Measurements from ENCODE around the gene TFDP1.
"Not testable (repeated sequence)": the region's sequence is repeated elsewhere in the genome, so short reads cannot be mapped to it uniquely, and the experiment has no call there.

The TFDP1 gene

DNA sequence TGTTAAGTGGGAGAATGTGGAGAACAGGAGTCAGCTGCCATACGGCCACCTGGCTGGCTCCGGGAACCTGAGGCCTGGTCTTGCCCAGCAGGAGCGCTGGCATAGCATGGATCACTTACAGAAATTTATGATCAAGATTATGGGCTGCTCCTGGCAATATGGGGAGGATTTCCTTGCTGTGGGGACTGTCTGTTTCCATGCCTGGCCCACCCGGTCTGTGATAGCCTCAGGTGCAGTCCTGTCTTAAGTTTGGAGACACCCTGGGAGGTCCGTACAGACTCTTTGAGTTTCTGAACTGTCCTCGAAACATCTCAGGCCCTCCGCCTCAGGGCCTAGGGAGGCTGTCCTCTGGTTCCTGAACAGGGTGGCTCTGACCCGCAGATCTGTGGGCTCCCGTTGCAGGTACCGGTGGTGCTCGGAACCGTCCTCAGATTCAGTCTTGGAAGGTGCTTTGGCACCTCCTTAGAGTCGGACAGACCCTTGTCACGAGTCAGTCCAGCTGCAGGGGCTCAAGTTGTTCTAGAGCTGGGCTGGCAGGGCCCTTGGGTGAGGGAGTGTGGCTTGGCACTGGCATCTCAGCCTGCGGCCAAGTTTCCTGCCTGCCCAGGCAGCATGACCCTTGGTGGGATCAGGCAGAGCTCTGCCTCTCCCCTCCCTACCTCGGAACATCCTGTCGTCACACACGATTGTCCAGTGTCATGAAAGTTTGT, 4.9 kb downstream of the TFDP1 start:
- DNase-seq (ENCODE audit: low read depth in 2 of 2) = no peak
- TF ChIP-seq, protein P1, sequence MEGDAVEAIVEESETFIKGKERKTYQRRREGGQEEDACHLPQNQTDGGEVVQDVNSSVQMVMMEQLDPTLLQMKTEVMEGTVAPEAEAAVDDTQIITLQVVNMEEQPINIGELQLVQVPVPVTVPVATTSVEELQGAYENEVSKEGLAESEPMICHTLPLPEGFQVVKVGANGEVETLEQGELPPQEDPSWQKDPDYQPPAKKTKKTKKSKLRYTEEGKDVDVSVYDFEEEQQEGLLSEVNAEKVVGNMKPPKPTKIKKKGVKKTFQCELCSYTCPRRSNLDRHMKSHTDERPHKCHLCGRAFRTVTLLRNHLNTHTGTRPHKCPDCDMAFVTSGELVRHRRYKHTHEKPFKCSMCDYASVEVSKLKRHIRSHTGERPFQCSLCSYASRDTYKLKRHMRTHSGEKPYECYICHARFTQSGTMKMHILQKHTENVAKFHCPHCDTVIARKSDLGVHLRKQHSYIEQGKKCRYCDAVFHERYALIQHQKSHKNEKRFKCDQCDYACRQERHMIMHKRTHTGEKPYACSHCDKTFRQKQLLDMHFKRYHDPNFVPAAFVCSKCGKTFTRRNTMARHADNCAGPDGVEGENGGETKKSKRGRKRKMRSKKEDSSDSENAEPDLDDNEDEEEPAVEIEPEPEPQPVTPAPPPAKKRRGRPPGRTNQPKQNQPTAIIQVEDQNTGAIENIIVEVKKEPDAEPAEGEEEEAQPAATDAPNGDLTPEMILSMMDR (IDR thresholded peaks at IDR 0.05; ENCODE audit: low read depth, low read length) = no peak
- no peak overlapping the region for H3K4me3 ChIP-seq (replicated peaks in 1 of 2; ENCODE audit: low read depth in 2 of 2, low read length in 2 of 2)

DNA sequence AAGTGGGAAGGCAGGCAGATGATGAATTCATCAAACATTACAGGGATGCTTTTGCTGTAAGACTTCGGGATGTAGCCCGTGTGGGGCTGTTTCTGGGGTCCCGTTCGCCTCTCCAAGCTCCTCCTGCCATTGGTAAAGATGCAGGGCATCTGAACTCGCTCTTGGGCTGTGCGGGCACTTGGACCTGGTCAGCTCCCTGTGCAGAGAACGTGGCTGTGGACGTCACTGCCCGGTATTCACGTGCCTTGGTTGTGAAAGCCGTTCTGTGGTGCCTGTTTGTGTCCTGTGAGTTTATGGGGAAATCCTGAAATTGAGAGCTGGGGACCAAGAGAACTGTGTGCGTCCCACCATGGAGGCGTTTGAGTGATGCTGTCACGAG, 5.4 kb downstream of the TFDP1 start:
- H3K4me3 ChIP-seq (replicated peaks in 1 of 2; ENCODE audit: low read depth in 2 of 2, low read length in 2 of 2) = no peak overlapping the region
- TF ChIP-seq, protein P1 (IDR thresholded peaks at IDR 0.05; ENCODE audit: low read depth, low read length) = no peak
- DNase-seq (ENCODE audit: low read depth in 2 of 2) = no peak

DNA sequence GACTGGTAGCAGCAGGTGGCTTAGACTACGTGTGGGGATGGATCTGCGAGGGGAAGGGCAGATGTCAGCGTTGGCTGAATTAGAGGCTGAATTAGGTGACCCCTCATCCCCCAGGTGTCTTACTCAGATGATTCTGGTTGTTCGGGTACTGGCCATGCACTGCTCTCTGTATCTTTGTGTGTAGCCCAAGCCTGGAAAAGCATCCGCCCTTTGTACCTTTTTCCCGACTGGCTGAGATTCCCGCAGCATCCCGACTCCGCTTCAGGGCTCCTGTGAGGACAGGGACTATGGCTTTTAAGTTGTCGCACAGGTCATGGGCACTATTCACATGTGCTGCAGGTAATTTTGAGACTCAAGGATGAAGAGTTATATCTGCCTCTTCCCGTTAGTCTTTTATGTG, 7.2 kb downstream of the TFDP1 start:
- H3K4me3 ChIP-seq (replicated peaks in 1 of 2; ENCODE audit: low read depth in 2 of 2, low read length in 2 of 2) = no peak overlapping the region
- DNase-seq (ENCODE audit: low read depth in 2 of 2) = no peak
- TF ChIP-seq, protein P1 (IDR thresholded peaks at IDR 0.05; ENCODE audit: low read depth, low read length) = no peak

DNA sequence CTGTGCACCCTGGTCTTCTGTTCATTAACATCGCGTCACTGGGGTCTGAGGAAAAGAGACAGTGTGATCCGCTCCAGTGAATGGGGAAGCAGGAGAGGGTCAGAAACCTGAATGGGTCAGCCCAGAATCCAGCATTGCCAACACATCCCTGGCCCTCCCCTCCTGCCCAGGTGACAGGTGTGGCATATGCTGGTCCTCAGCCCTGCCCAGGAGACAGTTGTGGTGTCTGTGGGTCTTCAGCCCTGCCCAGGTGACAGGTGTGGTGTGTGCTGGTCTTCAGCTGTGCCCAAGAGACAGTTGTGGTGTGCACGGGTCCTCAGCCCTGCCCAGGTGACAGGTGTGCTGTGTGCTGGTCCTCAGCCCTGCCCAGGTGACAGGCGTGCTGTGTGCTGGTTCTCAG, 8.0 kb downstream of the TFDP1 start:
- DNase-seq (ENCODE audit: low read depth in 2 of 2) = no peak
- TF ChIP-seq, protein P1 (IDR thresholded peaks at IDR 0.05; ENCODE audit: low read depth, low read length) = no peak
- no peak overlapping the region for H3K4me3 ChIP-seq (replicated peaks in 1 of 2; ENCODE audit: low read depth in 2 of 2, low read length in 2 of 2)

DNA sequence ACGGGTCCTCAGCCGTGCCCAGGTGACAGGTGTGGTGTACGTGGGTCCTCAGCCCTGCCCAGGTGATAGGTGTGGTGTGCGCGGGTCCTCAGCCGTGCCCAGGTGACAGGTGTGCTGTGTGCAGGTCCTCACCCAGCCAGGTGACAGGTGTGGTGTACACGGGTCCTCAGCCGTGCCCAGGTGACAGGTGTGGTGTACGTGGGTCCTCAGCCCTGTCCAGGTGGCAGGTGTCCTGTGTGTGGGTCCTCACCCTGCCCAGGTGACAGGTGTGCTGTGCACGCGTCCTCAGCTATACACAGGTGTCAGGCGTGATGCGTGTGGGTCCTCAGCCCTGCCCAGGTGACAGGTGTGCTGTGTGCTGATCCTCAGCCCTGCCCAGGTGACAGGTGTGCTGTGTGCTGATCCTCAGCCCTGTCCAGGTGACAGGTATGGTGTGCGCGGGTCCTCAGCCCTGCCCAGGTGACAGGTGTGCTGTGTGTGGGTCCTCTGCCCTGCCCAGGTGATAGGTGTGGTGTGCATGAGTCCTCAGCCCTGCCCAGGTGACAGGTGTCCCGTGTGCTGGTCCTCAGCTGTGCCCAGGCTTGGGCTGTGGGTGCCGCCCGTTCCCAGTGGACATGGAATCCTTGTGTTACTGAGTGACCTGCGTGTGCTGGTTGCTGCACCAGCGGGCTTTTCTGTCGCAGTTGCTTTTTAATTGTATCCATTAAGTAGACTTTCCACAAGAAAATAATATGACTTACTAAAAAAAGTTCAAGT, 9.7 kb downstream of the TFDP1 start:
- DNase-seq (ENCODE audit: low read depth in 2 of 2); H3K4me3 ChIP-seq (replicated peaks in 1 of 2; ENCODE audit: low read depth in 2 of 2, low read length in 2 of 2): not testable (repeated sequence)

DNA sequence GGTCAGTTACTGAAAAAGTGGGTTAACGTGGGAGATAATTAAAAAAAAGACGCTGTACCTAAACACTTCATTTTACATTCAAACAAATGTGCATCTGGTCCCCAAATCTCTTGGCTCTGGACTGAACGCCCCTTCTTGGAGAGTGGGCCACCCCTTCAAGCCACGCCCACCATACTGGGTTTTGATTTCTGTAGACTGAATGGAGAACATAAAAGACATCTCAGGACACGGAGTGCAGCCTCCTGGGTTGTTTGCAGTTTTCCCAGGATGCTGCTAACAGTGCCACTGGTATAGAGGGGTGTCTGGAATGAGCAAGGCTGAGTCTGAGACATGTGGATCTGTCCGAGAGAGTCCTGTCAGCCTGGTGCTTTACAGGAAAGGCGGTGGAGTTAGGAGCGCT, 10.6 kb downstream of the TFDP1 start:
- H3K4me3 ChIP-seq (replicated peaks in 1 of 2; ENCODE audit: low read depth in 2 of 2, low read length in 2 of 2) = no peak overlapping the region
- no peak for DNase-seq (ENCODE audit: low read depth in 2 of 2)
- TF ChIP-seq, protein P1 (IDR thresholded peaks at IDR 0.05; ENCODE audit: low read depth, low read length) = no peak

DNA sequence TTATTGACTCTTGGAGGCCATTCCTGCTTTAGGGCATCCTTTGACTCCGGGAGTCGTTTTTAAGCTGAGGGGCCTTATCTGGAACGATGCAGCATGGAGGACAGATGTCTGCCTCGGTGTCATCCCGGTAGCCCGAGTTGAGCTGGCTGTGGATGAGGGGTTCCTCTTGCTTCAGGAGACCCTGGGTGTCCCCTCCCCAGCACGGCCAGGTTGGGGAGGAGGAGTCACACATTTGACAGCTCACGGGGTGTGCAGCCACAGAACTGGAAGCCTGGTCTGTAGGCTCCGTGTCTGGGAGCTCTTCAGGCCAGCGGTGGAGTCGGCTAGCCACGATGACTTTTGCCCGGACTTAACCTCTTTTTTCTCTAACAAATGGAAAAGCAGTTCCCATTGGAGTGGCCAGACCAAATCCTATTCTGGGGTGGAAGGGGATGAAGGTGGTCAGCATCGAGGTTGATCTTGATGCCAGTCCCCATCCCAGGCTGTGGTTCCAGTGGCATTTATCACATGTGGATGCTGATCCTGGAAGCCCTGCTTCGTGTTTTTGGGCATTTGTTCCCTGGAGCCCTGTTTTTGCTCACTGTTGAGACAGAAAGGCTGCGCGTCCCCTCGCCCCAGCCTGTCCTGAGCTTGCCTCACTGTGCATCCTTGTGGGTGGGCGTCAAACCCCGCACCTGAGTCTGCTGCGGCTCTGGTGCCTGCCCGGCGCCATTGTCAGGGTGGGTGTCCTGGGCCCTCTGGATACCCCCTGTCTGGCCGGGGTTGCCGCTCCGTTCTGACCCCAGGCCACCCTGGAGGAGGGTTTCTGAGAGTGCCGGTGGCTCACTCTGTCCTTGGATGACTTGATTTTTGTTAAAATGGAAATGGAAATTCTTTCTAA, 12.0 kb downstream of the TFDP1 start:
- TF ChIP-seq, protein P1 (IDR thresholded peaks at IDR 0.05; ENCODE audit: low read depth, low read length) = no peak
- DNase-seq (ENCODE audit: low read depth in 2 of 2) = no peak
- no peak overlapping the region for H3K4me3 ChIP-seq (replicated peaks in 1 of 2; ENCODE audit: low read depth in 2 of 2, low read length in 2 of 2)
